Stimulated activated CD4-positive, alpha-beta T cell treated with anti-CD3 and anti-CD28 coated beads, Interleukin-2, amount 100 ng/mL, for 24 hours (primary cell): Measurements from ENCODE around the gene UBAC2.
A peak's percentile ranks its signal among the peaks of the same experiment; 100 is the strongest.
"Not testable (repeated sequence)": the region's sequence is repeated elsewhere in the genome, so short reads cannot be mapped to it uniquely, and the experiment has no call there.

Experiments
- DNase-seq, 2 donors: peaks; one replicate each; pipeline ENCODE4 v3.0.0-alpha.2; 2020

The UBAC2 gene

GRCh38 chr13:99382428-99383133, 181.9 kb downstream of the UBAC2 start:
- DNase-seq, result peak in 1 of 2 donors; percentile 44

GRCh38 chr13:99383511-99383921, 182.9 kb downstream of the UBAC2 start:
- no peak for DNase-seq

GRCh38 chr13:99383946-99384345, 183.3 kb downstream of the UBAC2 start:
- no peak for DNase-seq

GRCh38 chr13:99384468-99384867, 183.8 kb downstream of the UBAC2 start:
- DNase-seq, result peak in 1 of 2 donors; percentile 43

- DNase-seq, result no peak
These were observed 184.5 kb downstream of the UBAC2 start for GRCh38 chr13:99385161-99385560.

- no peak for DNase-seq
These were observed 185.3 kb downstream of the UBAC2 start for GRCh38 chr13:99385940-99386339.

GRCh38 chr13:99386495-99386894, 185.8 kb downstream of the UBAC2 start:
- no peak for DNase-seq

GRCh38 chr13:99386911-99387788, 186.5 kb downstream of the UBAC2 start:
- peak; percentile 90 to 95 for DNase-seq

GRCh38 chr13:99388334-99388923, 187.8 kb downstream of the UBAC2 start:
- no peak for DNase-seq

GRCh38 chr13:99389094-99389493, 188.4 kb downstream of the UBAC2 start:
- DNase-seq, result not testable (repeated sequence)

GRCh38 chr13:99389520-99390304, 189.1 kb downstream of the UBAC2 start:
- no peak for DNase-seq

GRCh38 chr13:99390601-99391000, 189.9 kb downstream of the UBAC2 start:
- DNase-seq, result no peak

GRCh38 chr13:99391781-99392469, 191.3 kb downstream of the UBAC2 start:
- DNase-seq, result no peak

- DNase-seq, result no peak
These were observed 191.9 kb downstream of the UBAC2 start for GRCh38 chr13:99392470-99393135.

GRCh38 chr13:99393391-99393790, 192.7 kb downstream of the UBAC2 start:
- not testable (repeated sequence) for DNase-seq

GRCh38 chr13:99393791-99394735, 193.4 kb downstream of the UBAC2 start:
- DNase-seq, result no peak

- DNase-seq, result no peak
These were observed 194.8 kb downstream of the UBAC2 start for GRCh38 chr13:99395436-99395835.

- DNase-seq, result no peak
These were observed 195.8 kb downstream of the UBAC2 start for GRCh38 chr13:99396446-99396845.

GRCh38 chr13:99398071-99398470, 197.4 kb downstream of the UBAC2 start:
- no peak for DNase-seq

GRCh38 chr13:99398916-99399622, 198.4 kb downstream of the UBAC2 start:
- DNase-seq, result no peak
